ENCODE data around the gene SYMPK. TPM values are rescaled to one million over a fixed set of nuclear protein-coding genes. Genes with fewer than 3 reads are reported as not detected.

Gene SYMPK
- total RNA-seq, 1 donor, result 42.0 TPM

- Histone ChIP-seq H4K20me1 (ENCODE audit: insufficient read depth, low read length) (peaks cover 18% of the 10 kb centered on the region), H2AFZ (ENCODE audit: low read length) (peak within 1 kb of the TSS; percentile 62), H3K27ac (ENCODE audit: low read depth, low read length) (peak within 1 kb of the TSS; percentile 61), H3K79me2 (ENCODE audit: insufficient read depth, low read length) (peaks cover 38% of the 10 kb centered on the region), H3K4me2 (ENCODE audit: insufficient read depth, low read length) (peak within 1 kb of the TSS; percentile 95), H3K27me3 (ENCODE audit: insufficient read depth, low read length) (no peaks in the 10 kb centered on the region), H3K9me3 (ENCODE audit: low read depth, low read length) (no peaks in the 10 kb centered on the region), H3K4me1 (ENCODE audit: insufficient read depth, low read length) (peaks cover 14% of the 10 kb centered on the region), H3K4me3 (ENCODE audit: insufficient read depth, low read length) (peak within 1 kb of the TSS; percentile 85), H3K36me3 (ENCODE audit: insufficient read depth, low read length) (peaks cover 25% of the 10 kb centered on the region)
- TF ChIP-seq CTCF (IDR thresholded peaks at IDR 0.05; ENCODE audit: extremely low read depth, low read depth, low read length), result no peak
- DNase-seq (ENCODE audit: insufficient read length, low spot score, missing footprints), result peak; percentile 100
Measured at GRCh38 chr19:45792470-45793177, 70.3 kb downstream of the SYMPK start, which contains the start of gene DMWD. Gene DMWD, minus strand, starts transcription at chr19:45792845. Its CDS starts 89 bp downstream, at chr19:45792756.

GRCh38 chr19:45791744-45792469 lies 71.0 kb downstream of the SYMPK start:
- peak; percentile 90 for DNase-seq (ENCODE audit: insufficient read length, low spot score, missing footprints)
- Histone ChIP-seq H3K79me2 (ENCODE audit: insufficient read depth, low read length) (peaks cover 44% of the 10 kb centered on the region), H3K4me3 (ENCODE audit: insufficient read depth, low read length) (peak overlapping the region; percentile 85), H3K4me2 (ENCODE audit: insufficient read depth, low read length) (peak overlapping the region; percentile 95), H3K36me3 (ENCODE audit: insufficient read depth, low read length) (peaks cover 32% of the 10 kb centered on the region), H2AFZ (ENCODE audit: low read length) (no peak overlapping the region), H3K9me3 (ENCODE audit: low read depth, low read length) (no peaks in the 10 kb centered on the region), H3K27me3 (ENCODE audit: insufficient read depth, low read length) (no peaks in the 10 kb centered on the region), H3K27ac (ENCODE audit: low read depth, low read length) (peak overlapping the region; percentile 24), H3K4me1 (ENCODE audit: insufficient read depth, low read length) (peaks cover 14% of the 10 kb centered on the region), H4K20me1 (ENCODE audit: insufficient read depth, low read length) (peaks cover 18% of the 10 kb centered on the region)
- TF ChIP-seq CTCF (IDR thresholded peaks at IDR 0.05; ENCODE audit: extremely low read depth, low read depth, low read length), result no peak

- Histone ChIP-seq H3K36me3 (ENCODE audit: insufficient read depth, low read length) (peaks cover 41% of the 10 kb centered on the region), H4K20me1 (ENCODE audit: insufficient read depth, low read length) (peaks cover 18% of the 10 kb centered on the region), H3K27ac (ENCODE audit: low read depth, low read length) (no peak overlapping the region), H3K4me2 (ENCODE audit: insufficient read depth, low read length) (peak overlapping the region; percentile 95), H3K4me3 (ENCODE audit: insufficient read depth, low read length) (peak overlapping the region; percentile 85), H3K9me3 (ENCODE audit: low read depth, low read length) (no peaks in the 10 kb centered on the region), H3K4me1 (ENCODE audit: insufficient read depth, low read length) (peaks cover 14% of the 10 kb centered on the region), H3K27me3 (ENCODE audit: insufficient read depth, low read length) (no peaks in the 10 kb centered on the region), H3K79me2 (ENCODE audit: insufficient read depth, low read length) (peaks cover 52% of the 10 kb centered on the region), H2AFZ (ENCODE audit: low read length) (no peak overlapping the region)
- no peak for TF ChIP-seq CTCF (IDR thresholded peaks at IDR 0.05; ENCODE audit: extremely low read depth, low read depth, low read length)
- peak; percentile 46 for DNase-seq (ENCODE audit: insufficient read length, low spot score, missing footprints)
Measured at GRCh38 chr19:45790942-45791341, 72.0 kb downstream of the SYMPK start.
